Brain pericyte (primary cell): ENCODE data around the gene RTL3.

Experiments
- DNase-seq: peaks from one replicate; pipeline ENCODE4 v3.0.0-alpha.2; 2012; ENCODE audit warnings: low read depth, low spot score

The RTL3 gene

GRCh38 chrX:78619834-78620233, 39.3 kb downstream of the RTL3 start:
- DNase-seq = no peak

DNA sequence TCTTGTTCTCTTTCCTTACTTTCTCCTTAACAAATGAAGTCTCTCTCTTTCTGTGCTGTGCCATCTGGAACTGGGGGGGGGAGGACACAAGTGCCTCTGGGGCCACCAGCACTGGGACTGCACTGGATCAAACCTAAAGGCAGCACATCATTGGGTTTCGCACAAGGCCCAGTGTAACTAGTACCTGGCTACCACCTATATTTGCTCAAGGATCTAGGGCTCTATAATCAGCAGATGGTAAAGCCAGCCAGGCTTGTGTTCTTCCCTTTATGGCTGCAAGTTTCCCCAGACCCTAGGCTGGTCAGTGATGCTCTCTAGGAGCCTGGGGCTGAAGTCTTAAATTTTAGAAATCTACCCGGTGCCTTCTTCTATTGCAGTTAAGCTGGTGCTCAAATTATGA, 40.1 kb downstream of the RTL3 start:
- no peak for DNase-seq

GRCh38 chrX:78614264-78614663, 44.9 kb downstream of the RTL3 start:
- no peak for DNase-seq
